GM10248 (cell line): Measurements from ENCODE around the gene TMEM63C.

ENCODE experiments used
- CTCF ChIA-PET: fragments of 300-600 bp; sonication (Branson Sonifier 250); formaldehyde crosslinking; extraction: SDS; loops from one replicate; lab custom pipeline; 2021; ENCODE audit warnings: antibody characterized with exemption; lab: Yijun Ruan, JAX
- POLR2A ChIA-PET: fragments of 350-650 bp; sonication (Branson Sonifier 250); formaldehyde crosslinking; extraction: SDS; loops from one replicate; lab custom pipeline; 2020; ENCODE audit warnings: antibody characterized with exemption; lab: Yijun Ruan, JAX
- DNase-seq: peaks from one replicate; pipeline ENCODE4 v3.0.0; 2012; ENCODE audit errors: extremely low spot score
- TF ChIP-seq, protein P1 (sequence below): IDR thresholded peaks from 2 replicates; pipeline ENCODE4 v1.5.1; 2012; ENCODE audit warnings: mild to moderate bottlenecking, low read depth; ENCODE audit errors: extremely low read depth, missing control alignments, control extremely low read depth

The TMEM63C gene

DNA sequence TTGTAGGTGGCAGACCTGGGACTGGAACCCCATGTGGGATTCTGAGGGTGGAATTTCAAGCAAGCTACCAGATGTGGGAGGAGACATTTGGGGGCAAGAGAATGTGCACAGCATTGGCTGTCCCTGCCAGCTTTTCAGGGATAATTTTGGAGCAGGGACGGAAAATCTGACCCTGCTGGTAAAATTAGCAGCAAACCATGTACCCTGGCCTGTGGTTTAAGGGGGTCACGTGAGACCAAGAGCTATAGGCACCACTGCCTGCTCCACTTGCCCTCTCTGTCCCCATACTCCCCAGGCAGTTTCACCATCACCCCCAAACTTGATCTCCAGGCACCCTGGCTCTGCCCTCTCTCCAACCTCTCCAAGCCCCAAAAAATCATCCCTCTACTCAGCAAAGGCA is 26.5 kb upstream of the TMEM63C start:
- ChIA-PET CTCF (interaction anchor here (0.8 to 4.3 kb wide), 6 partner anchors 12 to 279 kb away, joined by 3 to 24 read pairs (median 3); no protein-coding TSS in a partner anchor), POLR2A (interaction anchor here (0.5 kb wide), 1 partner anchor 253 kb away, joined by 5 read pairs; no protein-coding TSS in a partner anchor)
- DNase-seq: no peak
- TF ChIP-seq, protein P1, sequence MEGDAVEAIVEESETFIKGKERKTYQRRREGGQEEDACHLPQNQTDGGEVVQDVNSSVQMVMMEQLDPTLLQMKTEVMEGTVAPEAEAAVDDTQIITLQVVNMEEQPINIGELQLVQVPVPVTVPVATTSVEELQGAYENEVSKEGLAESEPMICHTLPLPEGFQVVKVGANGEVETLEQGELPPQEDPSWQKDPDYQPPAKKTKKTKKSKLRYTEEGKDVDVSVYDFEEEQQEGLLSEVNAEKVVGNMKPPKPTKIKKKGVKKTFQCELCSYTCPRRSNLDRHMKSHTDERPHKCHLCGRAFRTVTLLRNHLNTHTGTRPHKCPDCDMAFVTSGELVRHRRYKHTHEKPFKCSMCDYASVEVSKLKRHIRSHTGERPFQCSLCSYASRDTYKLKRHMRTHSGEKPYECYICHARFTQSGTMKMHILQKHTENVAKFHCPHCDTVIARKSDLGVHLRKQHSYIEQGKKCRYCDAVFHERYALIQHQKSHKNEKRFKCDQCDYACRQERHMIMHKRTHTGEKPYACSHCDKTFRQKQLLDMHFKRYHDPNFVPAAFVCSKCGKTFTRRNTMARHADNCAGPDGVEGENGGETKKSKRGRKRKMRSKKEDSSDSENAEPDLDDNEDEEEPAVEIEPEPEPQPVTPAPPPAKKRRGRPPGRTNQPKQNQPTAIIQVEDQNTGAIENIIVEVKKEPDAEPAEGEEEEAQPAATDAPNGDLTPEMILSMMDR: no peak

DNA sequence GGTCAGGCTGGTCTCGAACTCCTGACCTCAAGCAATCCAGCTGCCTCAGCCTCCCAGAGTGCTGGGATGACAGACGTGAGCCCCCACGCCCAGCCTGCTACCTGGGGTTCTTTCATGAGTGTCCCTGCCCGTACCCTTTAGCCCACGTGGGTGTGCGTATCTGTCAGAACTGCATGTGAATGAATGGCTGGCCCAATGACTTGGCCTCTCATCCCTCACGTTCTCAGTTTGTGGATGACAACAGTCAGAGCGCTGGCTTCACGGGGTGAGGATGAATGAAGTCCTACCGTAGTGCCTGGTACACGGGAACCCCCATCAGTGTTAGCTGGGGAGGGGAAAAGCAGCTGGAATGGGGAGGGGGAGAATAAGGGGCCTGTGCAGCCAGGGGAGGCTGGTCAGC is 23.9 kb upstream of the TMEM63C start:
- ChIA-PET CTCF (interaction anchor here (0.7 kb wide), 1 partner anchor 159 kb away, joined by 3 read pairs; no protein-coding TSS in a partner anchor), POLR2A (no interaction called here)
- no peak for DNase-seq
- TF ChIP-seq, protein P1: no peak

DNA sequence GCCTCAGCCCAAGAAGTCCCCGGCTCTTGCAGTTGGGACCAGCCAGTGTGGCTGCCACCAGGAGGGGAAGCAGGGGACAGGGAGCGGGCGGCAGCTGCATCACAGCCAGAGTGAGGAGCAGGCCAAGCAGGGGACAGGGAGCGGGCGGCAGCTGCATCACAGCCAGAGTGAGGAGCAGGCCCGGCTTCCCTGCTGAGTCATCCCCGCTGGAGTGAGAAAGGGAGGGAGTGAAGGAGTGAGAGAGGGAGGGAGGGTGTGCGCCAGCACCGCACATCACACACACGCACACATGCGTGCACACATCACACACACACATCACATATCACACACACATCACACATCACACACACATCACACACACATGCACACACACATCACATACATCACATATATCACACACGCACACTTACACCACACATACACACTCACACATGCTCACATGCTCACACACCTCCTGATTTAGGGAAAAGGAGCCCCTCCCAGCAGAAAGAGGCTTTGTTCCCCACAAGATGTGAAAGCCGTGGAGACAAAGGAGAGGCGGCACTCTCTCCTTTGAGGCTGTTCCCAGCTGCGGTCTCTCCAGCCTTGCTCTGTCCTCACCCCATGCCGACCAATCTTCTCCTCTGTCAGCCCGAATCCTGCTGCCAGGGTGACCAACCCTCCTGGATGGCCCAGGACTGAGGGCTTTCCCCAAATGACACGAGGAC is 23.3 kb upstream of the TMEM63C start:
- ChIA-PET POLR2A (no interaction called here), CTCF (no interaction called here)
- TF ChIP-seq, protein P1: no peak
- no peak for DNase-seq

DNA sequence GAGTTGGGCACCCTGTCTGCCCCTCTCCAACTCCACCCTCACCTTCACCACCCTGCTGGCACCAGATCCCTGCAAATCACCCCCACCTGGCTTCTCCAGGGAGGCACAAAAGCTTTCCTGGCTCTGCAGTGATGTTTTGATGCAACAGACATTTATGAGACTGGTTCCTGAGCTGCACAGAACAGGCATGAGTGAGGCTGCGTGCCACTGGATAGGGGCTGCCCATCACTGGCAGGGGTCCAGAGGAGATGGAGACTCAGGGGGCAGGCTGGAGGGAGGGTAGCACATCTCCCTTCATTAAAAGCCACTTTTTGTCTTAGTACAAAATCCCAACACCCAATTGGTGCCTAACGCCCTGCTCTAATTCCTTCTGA is 22.7 kb upstream of the TMEM63C start:
- no peak for DNase-seq
- TF ChIP-seq, protein P1: no peak
- CTCF ChIA-PET: interaction anchor here (1.5 kb wide), 1 partner anchor 16 kb away, joined by 3 read pairs; no protein-coding TSS in a partner anchor
- POLR2A ChIA-PET: no interaction called here

DNA sequence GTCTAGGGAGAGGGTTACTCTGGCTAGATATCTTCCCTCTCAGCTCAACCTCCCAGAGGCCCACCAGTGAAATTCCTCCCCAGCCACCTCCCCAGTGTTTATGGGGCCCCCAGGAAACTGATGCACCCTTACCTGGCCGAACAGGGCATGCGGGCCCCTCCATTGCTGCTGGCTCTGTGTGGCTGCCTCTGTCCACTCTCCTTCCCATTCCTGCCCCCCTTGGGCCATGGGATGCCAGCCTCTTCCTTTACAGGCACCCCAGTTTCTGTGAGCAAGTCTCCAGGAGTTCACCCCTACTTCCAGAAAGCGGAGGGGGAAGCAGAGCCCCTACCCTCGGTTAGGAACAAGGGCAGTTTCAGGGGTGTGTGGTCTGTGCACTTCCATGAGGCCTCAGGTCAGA is 20.6 kb upstream of the TMEM63C start:
- ChIA-PET CTCF (interaction anchor here (1.6 kb wide), 1 partner anchor 451 kb away, joined by 3 read pairs; no protein-coding TSS in a partner anchor), POLR2A (no interaction called here)

DNA sequence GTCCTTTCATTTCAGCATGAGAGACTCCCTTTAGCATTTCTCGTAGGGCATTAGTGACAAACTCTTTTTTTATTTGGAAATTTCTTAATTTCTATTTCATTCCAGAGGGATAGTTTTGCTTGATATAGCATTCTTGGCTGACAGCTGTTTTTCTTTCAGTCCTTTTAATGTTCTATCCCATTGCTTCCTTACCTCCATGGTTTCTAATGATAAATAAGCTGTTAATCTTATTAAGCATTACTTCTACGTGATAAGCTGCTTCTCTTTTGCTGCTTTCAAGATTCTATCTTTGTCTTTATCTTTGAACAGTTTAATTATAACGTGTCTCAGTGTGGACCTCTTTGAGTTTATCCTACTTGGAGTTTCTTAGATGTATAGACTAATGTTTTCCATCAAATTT is 11.6 kb upstream of the TMEM63C start:
- TF ChIP-seq, protein P1: no peak
- ChIA-PET CTCF (no interaction called here), POLR2A (no interaction called here)
- no peak for DNase-seq

More for the DNA sequence above, 20.6 kb upstream of the TMEM63C start:
- no peak for DNase-seq
- TF ChIP-seq, protein P1: no peak
